Activated T-cell treated with anti-CD3 and anti-CD28 coated beads, Interleukin-2, amount 50 U/mL, for 4 hours (primary cell): Measurements from ENCODE around the gene BUD23. TPM values are rescaled to one million over a fixed set of nuclear protein-coding genes. Genes with fewer than 3 reads are reported as not detected.
"Not testable (repeated sequence)": the region's sequence is repeated elsewhere in the genome, so short reads cannot be mapped to it uniquely, and the experiment has no call there.

ENCODE experiments used
- ATAC-seq, 2 donors: fragments of 200-7000 bp; cut with Tn5 transposase; one replicate each; pipeline ENCODE4 v1.10.0; 2021
- DNase-seq: peaks from one replicate; pipeline ENCODE4 v3.0.0-alpha.2; 2020
- H3K27me3 Mint-ChIP-seq: one replicate; pipeline ENCODE4 v1.8.0; 2021; ENCODE audit warnings: low read depth, mixed read lengths
- H3K36me3 Mint-ChIP-seq: one replicate; pipeline ENCODE4 v1.8.0; 2022; ENCODE audit warnings: mixed read lengths; ENCODE audit not compliant: insufficient read depth
- H3K4me1 Mint-ChIP-seq: one replicate; pipeline ENCODE4 v1.8.0; 2021; ENCODE audit warnings: low read depth, mixed read lengths
- H3K4me3 Mint-ChIP-seq: one replicate; pipeline ENCODE4 v1.8.0; 2021; ENCODE audit warnings: mild to moderate bottlenecking, moderate library complexity, mixed read lengths
- H3K9me3 Mint-ChIP-seq: one replicate; pipeline ENCODE4 v1.8.0; 2021; ENCODE audit warnings: mixed read lengths
- total RNA-seq, 3 donors: library from RNA; stranded (reverse); gene quantifications; one replicate each; pipeline ENCODE4 v1.2.1, GENCODE V29; 2021

BUD23 gene
- total RNA-seq, 3 donors from 2014 or later = 166 to 197 (median 178) TPM

DNA sequence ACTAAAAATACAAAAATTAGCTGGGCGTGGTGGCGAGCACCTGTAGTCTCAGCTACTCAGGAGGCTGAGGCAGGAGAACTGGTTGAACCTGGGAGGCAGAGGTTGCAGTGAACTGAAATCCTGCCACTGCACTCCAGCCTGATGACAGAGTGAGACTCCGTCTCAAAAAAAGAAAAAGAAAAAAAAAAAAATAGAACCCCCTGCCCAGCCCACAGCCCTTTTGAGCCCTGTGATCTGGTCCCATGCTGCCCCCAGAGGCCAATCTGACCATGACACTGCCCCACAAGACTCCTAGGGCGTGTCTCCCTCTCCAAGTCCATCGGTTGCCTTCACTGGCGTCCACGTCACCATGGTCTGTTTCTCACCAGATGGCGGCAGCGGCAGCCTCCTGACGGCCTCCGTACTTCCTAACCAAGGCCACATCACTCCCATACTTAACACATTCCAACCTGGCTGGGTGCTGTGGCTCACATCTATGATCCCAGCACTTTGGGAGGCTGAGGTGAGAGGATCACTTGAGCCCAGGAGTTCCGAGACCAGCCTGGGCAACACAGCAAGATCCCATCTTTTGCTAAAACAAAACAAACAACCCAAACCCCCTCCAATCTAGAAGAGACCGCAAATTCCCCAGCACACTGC, 18.1 kb downstream of the BUD23 start:
- no peak overlapping the region for H3K4me3 Mint-ChIP-seq
- peaks cover 5% of the 10 kb centered on the region for H3K4me1 Mint-ChIP-seq
- H3K36me3 Mint-ChIP-seq = peaks cover 17% of the 10 kb centered on the region
- DNase-seq = no peak
- no peaks in the 10 kb centered on the region for H3K9me3 Mint-ChIP-seq
- H3K27me3 Mint-ChIP-seq = no peaks in the 10 kb centered on the region
- no peak for ATAC-seq

- ATAC-seq (no peak), DNase-seq (no peak)
- H3K4me3 Mint-ChIP-seq = no peak overlapping the region
- H3K9me3 Mint-ChIP-seq = no peaks in the 10 kb centered on the region
- H3K36me3 Mint-ChIP-seq = peaks cover 11% of the 10 kb centered on the region
- H3K27me3 Mint-ChIP-seq = no peaks in the 10 kb centered on the region
- H3K4me1 Mint-ChIP-seq = peaks cover 12% of the 10 kb centered on the region
Observed at GRCh38 chr7:73702226-73702625, 18.8 kb downstream of the BUD23 start.

- no peaks in the 10 kb centered on the region for H3K27me3 Mint-ChIP-seq
- no peak overlapping the region for H3K4me3 Mint-ChIP-seq
- no peaks in the 10 kb centered on the region for H3K9me3 Mint-ChIP-seq
- H3K4me1 Mint-ChIP-seq = peaks cover 14% of the 10 kb centered on the region
- DNase-seq = no peak
- peaks cover 8% of the 10 kb centered on the region for H3K36me3 Mint-ChIP-seq
- no peak for ATAC-seq
Observed at GRCh38 chr7:73702665-73703064, 19.3 kb downstream of the BUD23 start.

GRCh38 chr7:73703225-73703624, 19.8 kb downstream of the BUD23 start:
- ATAC-seq (no peak), DNase-seq (no peak)
- H3K4me3 Mint-ChIP-seq = no peak overlapping the region
- H3K27me3 Mint-ChIP-seq = no peaks in the 10 kb centered on the region
- no peaks in the 10 kb centered on the region for H3K9me3 Mint-ChIP-seq
- H3K4me1 Mint-ChIP-seq = peaks cover 14% of the 10 kb centered on the region
- peaks cover 8% of the 10 kb centered on the region for H3K36me3 Mint-ChIP-seq

- Mint-ChIP-seq H3K4me3 (peak overlapping the region; percentile 16), H3K9me3 (no peaks in the 10 kb centered on the region), H3K4me1 (peaks cover 14% of the 10 kb centered on the region), H3K27me3 (no peaks in the 10 kb centered on the region), H3K36me3 (peaks cover 8% of the 10 kb centered on the region)
- DNase-seq = no peak
- peak; percentile 59 to 60 for ATAC-seq
Observed at GRCh38 chr7:73703757-73704639, 20.6 kb downstream of the BUD23 start.

- H3K9me3 Mint-ChIP-seq = no peaks in the 10 kb centered on the region
- H3K4me3 Mint-ChIP-seq = no peak overlapping the region
- peaks cover 14% of the 10 kb centered on the region for H3K4me1 Mint-ChIP-seq
- ATAC-seq (no peak), DNase-seq (no peak)
- H3K36me3 Mint-ChIP-seq = peaks cover 8% of the 10 kb centered on the region
- H3K27me3 Mint-ChIP-seq = no peaks in the 10 kb centered on the region
Observed at GRCh38 chr7:73704640-73705550, 21.5 kb downstream of the BUD23 start.

DNA sequence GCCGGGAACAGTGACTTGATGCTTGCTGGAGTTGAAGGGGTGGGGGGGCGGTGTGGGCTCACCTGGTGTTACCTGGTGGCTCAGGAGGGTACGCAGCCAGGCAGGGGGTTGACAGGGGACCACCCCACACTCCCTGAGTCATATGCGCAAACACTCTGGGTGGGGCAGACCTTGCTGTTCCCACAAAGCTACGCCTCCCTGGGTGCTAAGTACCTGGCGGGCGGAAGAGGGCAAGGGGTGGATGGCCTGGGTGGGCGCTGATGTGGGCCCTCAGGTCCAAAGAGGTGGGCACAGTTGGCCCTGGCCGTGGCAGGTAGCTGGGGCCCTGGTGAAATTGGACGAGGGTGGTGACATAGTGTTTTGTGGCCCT, 22.1 kb downstream of the BUD23 start:
- Mint-ChIP-seq H3K9me3 (no peaks in the 10 kb centered on the region), H3K4me1 (peaks cover 14% of the 10 kb centered on the region), H3K4me3 (no peak overlapping the region), H3K27me3 (no peaks in the 10 kb centered on the region), H3K36me3 (peaks cover 8% of the 10 kb centered on the region)
- no peak for DNase-seq
- ATAC-seq = no peak

DNA sequence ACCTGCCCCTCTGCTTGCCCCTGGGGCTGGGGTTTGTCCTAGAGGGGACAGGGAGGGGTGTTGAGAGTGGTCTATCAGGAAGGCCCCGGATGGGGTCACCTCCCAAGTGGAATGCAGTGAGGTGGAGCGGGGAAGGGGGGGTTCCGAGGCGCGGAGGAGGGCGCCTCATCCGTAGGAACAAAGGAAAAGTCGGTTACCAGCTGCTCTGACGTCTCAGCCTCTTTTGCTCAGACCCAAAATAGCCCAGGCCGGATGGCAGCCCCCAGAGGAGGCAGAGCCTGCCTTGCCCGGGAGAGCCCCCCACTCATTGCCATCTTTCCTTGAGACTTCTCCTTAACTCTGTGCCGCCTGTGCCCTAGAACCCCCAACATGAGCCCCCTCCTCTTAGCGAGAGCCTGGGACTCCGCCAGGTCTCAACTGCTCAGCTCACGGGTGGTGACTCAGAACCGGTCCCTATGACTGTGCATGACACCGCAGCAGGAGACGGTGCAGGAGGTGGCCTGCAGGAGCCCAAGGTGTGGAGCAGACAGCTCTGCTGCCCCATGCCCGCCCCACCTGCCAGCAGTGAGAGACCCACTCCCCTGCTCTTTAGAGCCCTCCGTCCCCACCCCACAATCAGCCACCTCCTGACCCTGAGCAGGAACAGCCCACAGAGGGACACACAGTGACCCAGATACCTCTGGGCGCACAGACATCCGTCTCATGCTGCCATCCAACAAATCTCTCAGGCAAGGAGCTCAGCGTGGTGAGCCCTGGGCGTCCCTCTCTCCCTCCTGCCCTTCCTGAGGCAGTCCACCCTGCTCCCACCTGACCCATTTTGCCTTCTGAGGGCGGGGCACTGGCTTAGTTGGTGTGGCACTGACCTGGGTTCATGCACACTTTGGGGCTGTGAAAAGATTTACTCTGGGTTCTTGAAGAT, 23.0 kb downstream of the BUD23 start:
- DNase-seq = no peak
- H3K4me3 Mint-ChIP-seq = no peak overlapping the region
- H3K9me3 Mint-ChIP-seq = no peaks in the 10 kb centered on the region
- peaks cover 8% of the 10 kb centered on the region for H3K36me3 Mint-ChIP-seq
- H3K27me3 Mint-ChIP-seq = no peaks in the 10 kb centered on the region
- peaks cover 14% of the 10 kb centered on the region for H3K4me1 Mint-ChIP-seq
- ATAC-seq = peak; percentile 80 to 84

- peaks cover 14% of the 10 kb centered on the region for H3K4me1 Mint-ChIP-seq
- peaks cover 3% of the 10 kb centered on the region for H3K36me3 Mint-ChIP-seq
- H3K27me3 Mint-ChIP-seq = no peaks in the 10 kb centered on the region
- H3K9me3 Mint-ChIP-seq = no peaks in the 10 kb centered on the region
- no peak overlapping the region for H3K4me3 Mint-ChIP-seq
- DNase-seq = no peak
- no peak for ATAC-seq
Observed at GRCh38 chr7:73707045-73707631, 23.7 kb downstream of the BUD23 start.

- no peaks in the 10 kb centered on the region for H3K27me3 Mint-ChIP-seq
- no peak overlapping the region for H3K4me3 Mint-ChIP-seq
- no peaks in the 10 kb centered on the region for H3K36me3 Mint-ChIP-seq
- no peak for DNase-seq
- no peak for ATAC-seq
- H3K4me1 Mint-ChIP-seq = peaks cover 14% of the 10 kb centered on the region
- no peaks in the 10 kb centered on the region for H3K9me3 Mint-ChIP-seq
Observed at GRCh38 chr7:73708961-73709549, 25.7 kb downstream of the BUD23 start.

- no peak overlapping the region for H3K4me3 Mint-ChIP-seq
- ATAC-seq = no peak
- peaks cover 21% of the 10 kb centered on the region for H3K4me1 Mint-ChIP-seq
Observed at GRCh38 chr7:73712773-73713172, 29.4 kb downstream of the BUD23 start.

DNA sequence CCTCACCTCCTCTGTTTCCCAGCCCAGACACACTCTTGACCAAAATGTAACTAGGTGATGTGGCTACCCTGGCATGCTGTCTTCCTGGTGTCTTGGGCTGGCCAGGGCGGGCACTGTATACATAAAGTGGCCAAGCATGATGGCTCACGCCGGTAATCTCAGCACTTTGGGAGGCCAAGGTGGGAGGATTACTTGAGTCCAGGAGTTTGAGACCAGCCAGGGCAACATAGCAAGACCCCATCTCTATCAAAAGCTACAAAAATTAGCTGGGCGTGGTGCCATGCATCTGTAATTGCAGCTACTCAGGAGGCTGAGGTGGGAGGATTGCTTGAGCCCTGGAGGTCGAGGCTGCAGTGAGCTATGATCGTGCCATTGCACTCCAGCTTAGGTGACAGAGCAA, 29.9 kb downstream of the BUD23 start:
- not testable (repeated sequence) for H3K27me3 Mint-ChIP-seq, H3K4me3 Mint-ChIP-seq, ATAC-seq, DNase-seq, H3K36me3 Mint-ChIP-seq, H3K9me3 Mint-ChIP-seq
- peaks cover 26% of the 10 kb centered on the region for H3K4me1 Mint-ChIP-seq

More at GRCh38 chr7:73712773-73713172, 29.4 kb downstream of the BUD23 start:
- no peaks in the 10 kb centered on the region for H3K36me3 Mint-ChIP-seq
- H3K27me3 Mint-ChIP-seq = no peaks in the 10 kb centered on the region
- no peaks in the 10 kb centered on the region for H3K9me3 Mint-ChIP-seq
- no peak for DNase-seq
